HG02981 (cell line): ENCODE measurements around the gene SLC6A7.
A peak's percentile ranks its signal among the peaks of the same experiment; 100 is the strongest.

Experiments used
- ATAC-seq: cut with Tn5 transposase; IDR thresholded peaks from one replicate; pipeline ENCODE4 v1.9.1; 2021; ENCODE audit warnings: mild to moderate bottlenecking, moderate library complexity; ENCODE audit not compliant: unreplicated experiment

SLC6A7 gene

GRCh38 chr5:150172145-150172544 is 17.7 kb upstream of the SLC6A7 start:
- no peak for ATAC-seq

GRCh38 chr5:150172556-150172955 is 17.3 kb upstream of the SLC6A7 start:
- no peak for ATAC-seq

GRCh38 chr5:150173161-150173560 is 16.7 kb upstream of the SLC6A7 start:
- ATAC-seq: no peak

- no peak for ATAC-seq
Measured at GRCh38 chr5:150174285-150174684, 15.6 kb upstream of the SLC6A7 start.

GRCh38 chr5:150175076-150175475 is 14.8 kb upstream of the SLC6A7 start:
- ATAC-seq: no peak

GRCh38 chr5:150175536-150175935 is 14.3 kb upstream of the SLC6A7 start:
- no peak for ATAC-seq

DNA sequence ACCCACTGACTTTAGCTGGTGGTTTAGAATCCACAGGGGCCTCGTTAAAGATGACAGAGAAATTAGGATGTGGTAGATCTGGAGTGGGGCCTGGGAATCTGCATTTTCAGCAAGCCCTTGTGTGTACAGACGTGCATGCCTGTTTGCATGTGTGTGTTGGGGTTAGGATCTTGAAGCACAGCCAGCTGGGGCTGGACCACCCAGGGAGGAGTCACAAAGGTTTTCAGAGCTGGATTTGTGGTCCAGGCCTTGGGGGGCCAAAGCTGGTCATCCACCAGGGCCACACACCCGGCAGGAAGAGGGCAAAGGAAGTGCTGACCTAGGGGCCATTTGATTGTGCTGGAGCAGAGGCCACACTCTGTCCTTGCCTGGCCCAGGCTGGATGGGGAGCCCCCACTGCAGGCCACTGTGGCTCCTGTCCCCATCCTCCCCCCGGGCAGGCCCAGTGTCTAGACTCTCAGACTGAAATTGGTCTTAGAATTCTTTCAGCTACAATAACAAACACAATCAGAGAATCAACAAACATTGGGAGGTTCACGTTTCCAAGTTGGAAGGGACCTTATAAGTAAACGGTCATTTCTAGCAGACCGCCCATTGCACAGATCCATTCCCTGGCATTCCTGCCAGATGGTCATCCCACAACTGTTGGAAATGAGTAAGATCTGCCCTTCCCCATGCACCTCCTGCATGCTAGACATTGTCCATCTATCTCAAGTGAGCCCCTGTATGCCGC is 13.0 kb upstream of the SLC6A7 start:
- no peak for ATAC-seq

- no peak for ATAC-seq
Measured at GRCh38 chr5:150177721-150178120, 12.1 kb upstream of the SLC6A7 start.

- peak; percentile 61 for ATAC-seq
Measured at GRCh38 chr5:150178262-150178661, 11.6 kb upstream of the SLC6A7 start.

DNA sequence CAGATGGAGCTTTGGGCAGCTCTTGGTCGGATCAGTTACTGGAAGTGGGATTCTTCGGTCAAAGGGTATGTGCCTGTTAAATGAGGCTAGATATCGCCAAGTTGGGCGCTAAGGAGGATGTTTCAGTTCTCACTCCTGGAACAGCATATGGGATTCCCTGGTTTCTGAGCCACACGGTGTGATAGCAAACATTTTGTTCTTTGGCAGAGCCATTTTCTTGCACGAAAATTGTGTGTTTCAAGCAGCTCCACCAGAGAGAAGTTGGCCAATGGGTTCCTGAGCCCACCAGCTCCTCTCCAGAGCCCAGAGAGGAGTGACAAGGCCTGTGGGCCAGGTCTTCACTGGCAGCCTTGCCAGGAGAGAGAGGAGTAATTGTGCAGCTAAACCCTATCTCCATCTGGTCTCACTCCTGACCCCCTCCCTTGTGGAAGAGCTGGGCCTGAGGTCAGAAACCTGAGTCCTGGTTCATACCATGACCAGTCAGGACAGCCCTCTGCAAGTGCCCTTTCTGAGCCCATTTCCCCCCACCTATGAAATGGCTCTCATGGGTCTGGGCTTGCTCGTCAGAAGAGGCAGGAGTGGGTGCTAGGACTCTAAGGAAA is 10.7 kb upstream of the SLC6A7 start:
- ATAC-seq: no peak

DNA sequence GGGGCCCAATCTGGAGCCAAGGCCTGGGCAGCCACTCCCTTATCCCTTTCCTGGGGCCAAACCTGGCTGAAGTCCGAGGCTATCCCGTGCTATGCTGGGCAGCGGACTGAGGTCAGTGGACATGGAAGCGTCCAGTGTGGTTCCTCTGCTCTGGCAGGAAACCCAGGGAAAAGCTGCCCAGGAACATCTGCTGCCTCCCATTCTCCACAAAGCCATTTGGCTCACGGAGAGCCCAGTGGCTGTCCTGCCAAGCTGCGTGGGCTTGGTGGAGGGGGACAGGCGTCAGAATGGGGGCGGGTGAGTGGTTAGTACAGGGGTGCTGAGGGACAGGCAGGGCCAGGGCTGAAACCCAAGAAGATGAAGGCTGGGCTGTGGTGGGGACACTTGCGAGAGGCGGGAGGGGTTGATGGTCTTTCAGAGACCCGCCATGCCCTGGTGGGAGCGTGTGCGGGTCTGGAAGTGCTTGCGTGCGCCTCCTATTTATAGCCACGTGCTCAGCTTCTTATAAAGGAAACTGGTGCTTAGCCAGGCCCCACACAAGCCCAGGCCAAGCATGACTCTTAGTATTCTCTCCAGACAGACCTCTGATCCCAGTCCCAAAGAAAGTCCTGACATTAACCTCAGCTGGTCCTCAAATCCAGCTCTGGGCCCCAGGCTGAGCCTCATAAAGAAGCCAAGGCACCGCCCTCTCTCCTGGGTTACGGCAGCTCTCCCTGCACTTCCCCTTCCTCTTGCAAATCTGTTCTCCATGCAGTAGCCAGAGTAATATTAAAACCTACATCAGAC is 9.4 kb upstream of the SLC6A7 start:
- no peak for ATAC-seq

- ATAC-seq: no peak
Measured at GRCh38 chr5:150181027-150181426, 8.8 kb upstream of the SLC6A7 start.

- ATAC-seq: no peak
Measured at GRCh38 chr5:150181766-150182545, 7.9 kb upstream of the SLC6A7 start.

- no peak for ATAC-seq
Measured at GRCh38 chr5:150182774-150183173, 7.1 kb upstream of the SLC6A7 start.

DNA sequence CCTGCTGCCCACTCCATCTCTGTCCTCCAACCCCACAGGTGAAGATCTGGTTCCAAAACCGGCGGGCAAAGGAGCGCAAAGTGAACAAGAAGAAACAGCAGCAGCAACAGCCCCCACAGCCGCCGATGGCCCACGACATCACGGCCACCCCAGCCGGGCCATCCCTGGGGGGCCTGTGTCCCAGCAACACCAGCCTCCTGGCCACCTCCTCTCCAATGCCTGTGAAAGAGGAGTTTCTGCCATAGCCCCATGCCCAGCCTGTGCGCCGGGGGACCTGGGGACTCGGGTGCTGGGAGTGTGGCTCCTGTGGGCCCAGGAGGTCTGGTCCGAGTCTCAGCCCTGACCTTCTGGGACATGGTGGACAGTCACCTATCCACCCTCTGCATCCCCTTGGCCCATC is 6.4 kb upstream of the SLC6A7 start:
- ATAC-seq: no peak

DNA sequence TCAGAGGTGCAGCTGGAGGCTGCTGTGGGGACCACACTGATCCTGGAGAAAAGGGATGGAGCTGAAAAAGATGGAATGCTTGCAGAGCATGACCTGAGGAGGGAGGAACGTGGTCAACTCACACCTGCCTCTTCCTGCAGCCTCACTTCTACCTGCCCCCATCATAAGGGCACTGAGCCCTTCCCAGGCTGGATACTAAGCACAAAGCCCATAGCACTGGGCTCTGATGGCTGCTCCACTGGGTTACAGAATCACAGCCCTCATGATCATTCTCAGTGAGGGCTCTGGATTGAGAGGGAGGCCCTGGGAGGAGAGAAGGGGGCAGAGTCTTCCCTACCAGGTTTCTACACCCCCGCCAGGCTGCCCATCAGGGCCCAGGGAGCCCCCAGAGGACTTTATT is 5.9 kb upstream of the SLC6A7 start:
- ATAC-seq: no peak

DNA sequence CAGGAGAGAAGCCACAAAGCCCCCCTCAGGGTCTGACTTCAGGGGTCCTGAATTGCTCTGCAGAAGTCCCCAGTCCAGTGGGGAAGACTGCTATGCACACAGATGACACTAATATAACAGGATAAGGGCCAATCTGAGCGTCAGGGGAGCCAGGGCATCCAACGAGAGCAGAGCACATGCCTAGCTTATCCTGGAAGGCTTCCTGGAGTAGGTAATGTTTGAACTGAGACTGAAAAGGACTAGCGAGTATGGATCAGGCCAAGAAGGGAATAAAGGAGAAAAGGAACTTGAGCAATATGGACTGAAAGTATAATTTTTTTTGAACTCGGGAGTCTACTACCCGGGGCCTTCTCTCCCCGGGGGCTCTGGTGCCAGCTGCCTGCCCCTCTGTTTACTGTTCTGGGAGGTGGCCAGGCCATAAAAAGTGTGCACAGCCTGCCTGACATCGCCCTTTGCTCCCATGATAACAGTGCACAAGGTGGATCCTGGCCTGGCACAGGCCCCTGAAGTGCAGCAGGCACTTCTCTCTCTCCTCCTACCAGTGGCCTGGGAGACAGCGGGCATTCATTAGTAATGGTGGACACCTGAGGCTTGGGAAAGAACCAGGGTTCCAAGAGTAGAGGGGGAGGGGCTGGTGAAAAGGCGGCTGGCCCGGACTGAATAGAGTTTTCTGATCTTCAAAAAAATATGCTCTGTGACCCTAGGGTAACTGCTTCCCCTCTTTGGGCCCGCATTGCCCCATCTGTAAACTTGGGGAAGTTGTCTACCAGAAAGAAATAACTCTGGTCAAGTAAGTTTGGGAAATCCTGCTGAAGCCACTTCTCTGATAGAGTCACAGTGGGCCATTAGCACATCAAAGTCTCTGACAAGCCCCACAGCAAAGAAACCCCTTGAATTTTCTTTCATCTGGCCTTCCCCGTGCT is 4.6 kb upstream of the SLC6A7 start:
- no peak for ATAC-seq

DNA sequence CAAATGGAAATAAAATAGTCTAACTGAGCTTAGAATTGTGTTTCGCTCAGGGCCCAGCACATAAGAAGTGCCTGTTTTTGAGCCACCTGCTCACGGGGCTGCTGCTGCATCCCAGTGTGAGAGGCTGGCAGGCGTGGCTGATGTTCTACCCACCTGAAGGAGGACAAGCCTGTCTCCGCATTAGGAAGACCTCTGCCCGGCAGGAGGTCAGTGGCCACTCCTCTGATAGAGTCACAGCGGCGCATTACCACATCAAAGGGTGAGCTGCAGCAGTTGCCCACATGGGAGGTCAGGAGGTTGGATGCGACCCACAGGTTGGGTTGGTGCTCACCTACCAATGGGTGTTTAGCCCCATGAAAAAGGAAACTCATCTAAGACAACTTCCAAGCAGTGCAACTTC is 3.7 kb upstream of the SLC6A7 start:
- ATAC-seq: no peak

DNA sequence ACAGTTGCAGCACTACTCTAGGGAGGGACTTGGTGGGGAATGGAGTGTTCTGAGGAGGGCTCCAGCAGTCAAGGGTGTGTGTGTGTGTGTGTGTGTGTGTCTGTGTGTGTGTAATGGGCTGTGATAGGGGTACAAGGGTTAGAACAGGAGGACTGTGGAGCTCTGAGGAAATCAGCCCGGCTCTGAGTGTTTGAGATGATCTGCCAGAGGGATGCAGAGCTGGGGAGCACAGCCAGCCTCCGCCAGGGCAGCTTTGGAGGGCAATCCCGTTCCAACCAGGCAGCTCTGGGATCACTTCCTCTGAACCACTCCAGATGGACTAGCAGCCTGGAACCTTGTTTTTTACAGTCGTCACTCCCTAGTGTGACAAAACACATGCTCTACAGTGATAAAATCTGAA is 3.0 kb upstream of the SLC6A7 start:
- no peak for ATAC-seq

DNA sequence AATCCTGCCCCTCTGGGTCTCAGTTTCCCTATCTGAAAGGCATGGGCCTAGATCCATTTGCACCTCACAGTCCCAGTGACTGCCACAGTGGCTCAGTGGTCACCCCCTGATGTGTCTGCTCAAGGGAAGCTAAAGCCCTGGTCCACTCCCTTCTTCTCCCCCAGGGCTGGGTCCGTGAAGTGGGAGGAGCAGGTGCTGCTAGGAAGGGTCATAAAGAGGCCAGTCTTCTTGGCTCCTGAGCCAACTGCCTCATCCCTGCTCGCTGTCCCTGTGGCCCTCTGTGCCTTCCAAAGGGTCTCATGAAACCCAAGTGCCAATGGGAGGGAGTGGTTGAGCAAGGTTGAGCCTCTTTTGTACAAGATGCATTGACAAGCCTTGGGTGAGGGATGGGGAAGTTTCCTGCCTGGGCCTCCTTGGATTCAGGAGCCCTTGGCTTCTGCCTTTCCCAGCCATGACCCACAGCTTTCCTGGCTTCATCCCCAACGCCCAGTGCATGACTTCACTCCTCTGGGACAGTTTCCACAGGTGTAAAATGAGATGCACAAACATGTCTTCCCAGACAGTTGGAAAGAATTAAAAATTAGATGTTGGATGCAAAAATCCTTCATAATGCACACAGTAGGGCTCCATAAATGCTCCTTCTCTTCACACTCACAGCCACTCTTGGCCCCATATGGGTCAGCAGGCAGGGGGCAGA is 1.6 kb upstream of the SLC6A7 start:
- ATAC-seq: no peak
